22Rv1 (cell line): ENCODE results near the gene UNC45B.
"Not testable (repeated sequence)": the region's sequence is repeated elsewhere in the genome, so short reads cannot be mapped to it uniquely, and the experiment has no call there.

Experiments used
- H3K27ac ChIP-seq: fragments of 450-650 bp; 2 replicates; pipeline ENCODE4 v1.5.1; 2017
- CTCF ChIP-seq: fragments of 450-650 bp; IDR thresholded peaks from 2 replicates; pipeline ENCODE4 v1.5.1; 2017; ENCODE audit warnings: mild to moderate bottlenecking
- ZFX ChIP-seq: fragments of 450-650 bp; IDR thresholded peaks from 2 replicates; pipeline ENCODE4 v1.6.1; 2017; ENCODE audit warnings: antibody characterized with exemption, borderline replicate concordance

The UNC45B gene

GRCh38 chr17:35191001-35191695 is 43.5 kb downstream of the UNC45B start:
- TF ChIP-seq ZFX (no peak), CTCF (no peak)
- H3K27ac ChIP-seq, result no peak overlapping the region

- no peak overlapping the region for H3K27ac ChIP-seq
- TF ChIP-seq CTCF (no peak), ZFX (no peak)
These were observed 45.1 kb downstream of the UNC45B start for GRCh38 chr17:35192708-35193107.

GRCh38 chr17:35194001-35194400 is 46.4 kb downstream of the UNC45B start, which contains the start of gene SLC35G3:
Gene SLC35G3, minus strand, starts transcription at chr17:35194393. Its CDS starts 86 bp downstream, at chr17:35194307.
- not testable (repeated sequence) for H3K27ac ChIP-seq

- H3K27ac ChIP-seq, result not testable (repeated sequence)
These were observed 47.4 kb downstream of the UNC45B start for GRCh38 chr17:35195062-35195461.

- not testable (repeated sequence) for H3K27ac ChIP-seq
These were observed 55.0 kb downstream of the UNC45B start for GRCh38 chr17:35202582-35202981.

- no peak overlapping the region for H3K27ac ChIP-seq
- TF ChIP-seq ZFX (no peak), CTCF (no peak)
These were observed 63.1 kb downstream of the UNC45B start for GRCh38 chr17:35210741-35211140.

GRCh38 chr17:35212668-35213067 is 65.1 kb downstream of the UNC45B start:
- TF ChIP-seq ZFX (no peak), CTCF (no peak)
- no peak overlapping the region for H3K27ac ChIP-seq

GRCh38 chr17:35213412-35213940 is 65.9 kb downstream of the UNC45B start:
- H3K27ac ChIP-seq, result no peak overlapping the region
- no peak for TF ChIP-seq ZFX
- TF ChIP-seq CTCF, result no peak

GRCh38 chr17:35214192-35214591 is 66.6 kb downstream of the UNC45B start:
- no peak overlapping the region for H3K27ac ChIP-seq
- no peak for TF ChIP-seq ZFX
- TF ChIP-seq CTCF, result no peak
